Muscle of leg (tissue), 11 donors: ENCODE measurements around the gene TCF25. TPM values are rescaled to one million over a fixed set of nuclear protein-coding genes. Genes with fewer than 3 reads are reported as not detected.

Source experiments
- DNase-seq: peaks from one replicate; pipeline ENCODE4 v3.0.0; 2013
- H3K27ac ChIP-seq: one replicate; pipeline ENCODE4 v1.5.1; 2013; ENCODE audit warnings: mild to moderate bottlenecking, low read length, control low read depth
- H3K27me3 ChIP-seq: one replicate; pipeline ENCODE4 v1.6.1; 2013; ENCODE audit warnings: low read length; ENCODE audit not compliant: control insufficient read depth, insufficient read depth
- H3K36me3 ChIP-seq: one replicate; pipeline ENCODE4 v1.6.1; 2013; ENCODE audit warnings: low read length; ENCODE audit not compliant: control insufficient read depth, insufficient read depth
- H3K4me1 ChIP-seq: one replicate; pipeline ENCODE4 v1.6.1; 2013; ENCODE audit warnings: low read length; ENCODE audit not compliant: control insufficient read depth, insufficient read depth
- H3K4me3 ChIP-seq: one replicate; pipeline ENCODE4 v1.5.1; 2013; ENCODE audit warnings: low read length, control low read depth
- H3K9me3 ChIP-seq: replicated peaks from 2 replicates; pipeline ENCODE4 v1.6.1; 2013; ENCODE audit warnings: low read depth, low read length; ENCODE audit not compliant: control insufficient read depth
- WGBS: methylation state at CpG from one replicate; pipeline ENCODE4 v1.1.5; 2013; ENCODE audit warnings: missing lambda C conversion rate; ENCODE audit not compliant: insufficient coverage; 5-methylcytosine and 5-hydroxymethylcytosine counted together
- polyA plus RNA-seq, 8 donors: library from polyadenylated mRNA; unstranded; fragments of 120-200 nt; gene quantifications; one replicate each; pipeline versions ENCODE4 v1.2.1 to v1.2.3, GENCODE V29; 2013; ENCODE audit warnings: inconsistent platforms in 1 of 8, low replicate concordance in 1 of 8; ENCODE audit not compliant: insufficient read length in 8 of 8, insufficient read depth in 1 of 8
- total RNA-seq: library from RNA; stranded (reverse); fragments of 120-200 nt; gene quantifications from one replicate; pipeline ENCODE4 v1.2.4, GENCODE V29; 2013

Gene TCF25
- total and polyA plus RNA-seq, 9 donors: 104 to 141 (median 117) TPM

- H3K4me1 ChIP-seq: peaks cover 49% of the 10 kb centered on the region
- 90% methylated on average over 48 of the region's 52 CpGs for whole genome bisulfite sequencing
- H3K36me3 ChIP-seq: no peaks in the 10 kb centered on the region
- H3K27ac ChIP-seq: no peak overlapping the region
- H3K9me3 ChIP-seq: no peaks in the 10 kb centered on the region
- no peak overlapping the region for H3K4me3 ChIP-seq
- H3K27me3 ChIP-seq: peaks cover 65% of the 10 kb centered on the region
- DNase-seq: no peak
These were observed 46.4 kb downstream of the TCF25 start for GRCh38 chr16:89919535-89920406.

- H3K9me3 ChIP-seq: no peaks in the 10 kb centered on the region
- H3K4me1 ChIP-seq: peaks cover 57% of the 10 kb centered on the region
- no peaks in the 10 kb centered on the region for H3K36me3 ChIP-seq
- no peak overlapping the region for H3K27ac ChIP-seq
- no peak for DNase-seq
- WGBS: 46% methylated on average over 2 of the region's 6 CpGs
- no peak overlapping the region for H3K4me3 ChIP-seq
- H3K27me3 ChIP-seq: peaks cover 75% of the 10 kb centered on the region
These were observed 47.3 kb downstream of the TCF25 start for GRCh38 chr16:89920723-89921122.

- H3K4me1 ChIP-seq: peaks cover 60% of the 10 kb centered on the region
- DNase-seq: no peak
- H3K36me3 ChIP-seq: no peaks in the 10 kb centered on the region
- no peaks in the 10 kb centered on the region for H3K9me3 ChIP-seq
- H3K27me3 ChIP-seq: peaks cover 79% of the 10 kb centered on the region
- H3K4me3 ChIP-seq: no peak overlapping the region
- peak overlapping the region; percentile 55 for H3K27ac ChIP-seq
- 27% methylated on average over 12 of the region's 14 CpGs for WGBS
These were observed 47.8 kb downstream of the TCF25 start for GRCh38 chr16:89921131-89921701.

- peak overlapping the region; percentile 56 for H3K4me3 ChIP-seq
- WGBS: 2% methylated on average over 17 of the region's 22 CpGs
- H3K36me3 ChIP-seq: no peaks in the 10 kb centered on the region
- peak overlapping the region; percentile 79 for H3K27ac ChIP-seq
- peaks cover 80% of the 10 kb centered on the region for H3K27me3 ChIP-seq
- H3K4me1 ChIP-seq: peaks cover 61% of the 10 kb centered on the region
- DNase-seq: peak; percentile 84
- no peaks in the 10 kb centered on the region for H3K9me3 ChIP-seq
These were observed 48.5 kb downstream of the TCF25 start for GRCh38 chr16:89921702-89922476.

- H3K4me1 ChIP-seq: peaks cover 58% of the 10 kb centered on the region
- WGBS: under 1% methylated on average over 17 of the region's 31 CpGs
- H3K27me3 ChIP-seq: peaks cover 80% of the 10 kb centered on the region
- H3K36me3 ChIP-seq: no peaks in the 10 kb centered on the region
- peak; percentile 71 for DNase-seq
- peak overlapping the region; percentile 79 for H3K27ac ChIP-seq
- H3K4me3 ChIP-seq: peak overlapping the region; percentile 56
- H3K9me3 ChIP-seq: no peaks in the 10 kb centered on the region
These were observed 49.1 kb downstream of the TCF25 start for GRCh38 chr16:89922477-89922883.

GRCh38 chr16:89922884-89923639 lies 49.7 kb downstream of the TCF25 start, which contains the start of gene TUBB3:
Gene TUBB3 (plus strand): TSS chr16:89923342. CDS start chr16:89923402, 60 bp downstream.
- Histone ChIP-seq H3K4me1 (peaks cover 52% of the 10 kb centered on the region), H3K9me3 (no peaks in the 10 kb centered on the region), H3K36me3 (no peaks in the 10 kb centered on the region), H3K4me3 (peak within 1 kb of the TSS; percentile 56), H3K27ac (peak within 1 kb of the TSS; percentile 79), H3K27me3 (peaks cover 77% of the 10 kb centered on the region)
- under 1% methylated on average over 88 of the region's 88 CpGs for WGBS
- DNase-seq: peak; percentile 77

GRCh38 chr16:89923640-89924296 lies 50.4 kb downstream of the TCF25 start:
- H3K4me3 ChIP-seq: peak overlapping the region; percentile 10
- peaks cover 71% of the 10 kb centered on the region for H3K27me3 ChIP-seq
- no peak for DNase-seq
- H3K9me3 ChIP-seq: no peaks in the 10 kb centered on the region
- WGBS: 2% methylated on average over 24 of the region's 41 CpGs
- no peaks in the 10 kb centered on the region for H3K36me3 ChIP-seq
- H3K27ac ChIP-seq: no peak overlapping the region
- H3K4me1 ChIP-seq: peaks cover 45% of the 10 kb centered on the region

GRCh38 chr16:89924297-89924924 lies 51.0 kb downstream of the TCF25 start:
- Histone ChIP-seq H3K4me3 (peak overlapping the region; percentile 10), H3K4me1 (peaks cover 41% of the 10 kb centered on the region), H3K27ac (no peak overlapping the region), H3K27me3 (peaks cover 65% of the 10 kb centered on the region), H3K9me3 (no peaks in the 10 kb centered on the region), H3K36me3 (no peaks in the 10 kb centered on the region)
- DNase-seq: peak; percentile 63
- WGBS: 0% methylated on average over 12 of the region's 14 CpGs

- no CpG with 5 or more reads among the region's 4 CpGs for WGBS
- Histone ChIP-seq H3K36me3 (no peaks in the 10 kb centered on the region), H3K27ac (no peak overlapping the region), H3K4me3 (no peak overlapping the region), H3K9me3 (no peaks in the 10 kb centered on the region), H3K27me3 (peaks cover 60% of the 10 kb centered on the region), H3K4me1 (peaks cover 41% of the 10 kb centered on the region)
- DNase-seq: no peak
These were observed 51.5 kb downstream of the TCF25 start for GRCh38 chr16:89924925-89925307.
